Glomerular visceral epithelial cell (primary cell): ENCODE measurements around the gene ZNF311.

Source experiments
- DNase-seq: peaks from one replicate; pipeline ENCODE4 v3.0.0-alpha.2; 2016; ENCODE audit errors: extremely low spot score

The ZNF311 gene

DNA sequence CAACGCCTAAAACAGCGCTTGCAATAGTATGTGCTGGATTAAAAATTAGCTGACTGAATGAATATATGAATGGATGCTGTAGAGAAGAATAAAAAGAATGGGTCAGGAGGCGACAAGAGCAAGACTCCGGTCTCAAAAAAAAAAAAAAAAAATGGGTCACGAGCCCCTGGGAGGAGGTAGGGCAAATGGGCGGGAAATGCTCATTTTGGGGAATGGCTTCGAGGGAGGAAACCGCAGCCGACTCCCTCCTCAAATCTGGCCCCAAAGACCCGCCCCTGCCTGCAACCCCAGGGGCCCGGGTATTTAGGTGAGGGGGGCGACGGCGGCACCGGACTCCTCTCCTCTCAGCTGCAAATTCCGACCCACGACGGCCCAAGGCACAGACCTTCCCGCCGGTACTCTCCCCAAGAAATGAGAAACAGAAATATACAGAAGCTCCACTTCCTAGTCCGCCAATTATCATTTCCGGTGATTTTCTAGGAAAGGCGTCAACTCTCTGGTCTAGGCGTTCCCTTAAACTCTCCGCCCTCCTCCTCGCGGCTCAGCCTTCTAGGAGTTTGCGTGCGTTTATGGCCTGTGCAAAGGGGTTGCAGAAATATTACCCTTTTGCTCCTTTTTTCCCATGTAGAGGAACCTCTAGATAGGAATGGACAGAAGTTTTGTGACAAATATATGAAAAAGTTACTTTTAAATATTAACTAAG lies at the start of gene ZNF311:
Gene ZNF311, minus strand, starts transcription at position 133 of the 703 bp plus-strand sequence. CDS start 1,361 bp downstream, outside the sequence.
- DNase-seq: peak; percentile 79

DNA sequence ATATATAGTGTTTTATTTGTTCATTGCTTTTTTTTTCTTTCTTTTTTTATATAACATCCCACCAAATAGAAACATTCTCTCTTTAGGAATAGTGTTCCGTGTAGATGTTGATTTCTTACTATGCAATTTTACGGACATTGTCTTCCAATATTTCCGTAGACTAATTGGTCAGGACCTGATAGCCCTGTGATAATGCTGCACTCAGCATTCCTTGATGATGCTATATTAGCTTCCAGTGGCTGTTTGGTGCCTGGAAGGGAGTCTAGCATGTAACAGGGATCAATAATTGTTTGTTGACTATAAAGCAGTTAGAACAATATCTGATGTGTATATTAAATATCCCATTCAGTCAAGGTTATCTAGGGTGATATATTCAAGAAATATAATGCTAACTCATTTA lies 46.6 kb upstream of the ZNF311 start:
- DNase-seq: no peak

GRCh38 chr6:29045075-29045474 lies 40.0 kb upstream of the ZNF311 start, which contains the start of gene OR2W1:
Gene OR2W1 (minus strand): TSS chr6:29045175. CDS start chr6:29045175, 0 bp downstream.
- DNase-seq: no peak

GRCh38 chr6:29035951-29036350 lies 30.8 kb upstream of the ZNF311 start:
- no peak for DNase-seq

- no peak for DNase-seq
Observed at GRCh38 chr6:29028821-29029220, 23.7 kb upstream of the ZNF311 start.

DNA sequence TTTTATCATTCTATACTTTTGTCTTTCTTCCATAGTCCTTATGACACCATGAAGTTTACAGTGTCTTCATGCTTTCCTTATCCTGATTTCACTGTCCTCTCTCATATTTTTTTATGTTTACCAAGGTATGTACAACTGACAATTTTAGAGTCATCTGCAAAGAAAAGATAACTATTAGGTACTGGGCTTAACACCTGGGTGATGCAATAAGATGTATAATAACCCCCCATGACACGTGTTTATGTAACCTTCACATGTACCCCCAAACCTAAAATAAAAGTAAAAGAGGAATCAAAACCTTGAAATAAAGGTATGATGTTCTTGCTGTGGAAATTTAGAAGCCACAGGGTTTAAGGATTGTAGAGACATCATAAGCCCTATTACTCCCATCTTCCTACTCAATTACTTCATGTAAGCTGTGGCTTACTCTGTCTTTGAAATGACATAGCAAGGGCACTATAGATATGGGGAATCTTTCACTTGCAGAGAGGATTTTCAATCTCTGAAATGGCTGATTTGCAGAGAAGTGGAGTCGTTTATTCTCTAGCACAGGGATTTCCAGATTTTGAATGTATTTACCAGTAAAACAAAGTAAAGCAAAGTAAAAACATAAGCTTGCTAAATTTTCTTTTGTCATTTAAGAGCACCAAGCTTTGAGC lies 20.9 kb upstream of the ZNF311 start:
- no peak for DNase-seq

DNA sequence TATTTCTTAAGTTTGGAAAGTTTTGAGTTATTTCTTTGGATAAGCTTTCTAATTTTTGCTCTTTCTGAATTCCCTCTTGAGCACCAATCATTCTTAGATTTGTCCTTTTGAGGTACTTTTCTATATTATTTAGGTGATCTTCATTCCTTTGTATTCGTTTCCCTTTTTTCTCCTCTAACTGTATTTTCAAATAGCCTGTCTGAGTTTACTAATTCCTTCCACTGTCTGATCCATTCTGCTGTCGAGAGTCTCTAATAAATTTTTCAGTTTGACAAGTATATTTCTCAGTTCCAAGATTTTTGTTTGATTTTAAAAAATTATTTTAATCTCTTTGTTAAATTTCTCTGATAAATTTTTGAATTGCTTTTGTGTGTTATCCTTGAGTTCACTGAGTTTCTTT lies 16.3 kb upstream of the ZNF311 start:
- no peak for DNase-seq

DNA sequence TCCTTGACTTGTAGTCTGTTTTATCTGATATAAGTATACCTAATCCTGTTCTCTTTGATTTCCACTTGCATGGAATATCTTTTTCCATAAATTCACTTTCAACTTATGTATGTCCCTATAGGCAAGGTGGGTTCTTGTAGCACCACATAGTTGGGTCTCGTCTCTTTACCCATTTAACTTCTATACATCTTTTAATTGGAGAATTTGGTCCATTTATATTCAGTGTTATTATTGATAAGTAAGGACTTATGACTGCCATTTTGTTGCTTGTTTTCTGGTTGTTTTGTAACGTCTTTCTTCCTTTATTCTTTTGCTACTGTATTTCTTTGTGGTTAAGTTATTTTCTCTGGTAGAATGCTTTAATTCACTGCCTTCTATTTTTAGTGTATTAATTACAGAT lies 14.5 kb upstream of the ZNF311 start:
- DNase-seq: no peak

DNA sequence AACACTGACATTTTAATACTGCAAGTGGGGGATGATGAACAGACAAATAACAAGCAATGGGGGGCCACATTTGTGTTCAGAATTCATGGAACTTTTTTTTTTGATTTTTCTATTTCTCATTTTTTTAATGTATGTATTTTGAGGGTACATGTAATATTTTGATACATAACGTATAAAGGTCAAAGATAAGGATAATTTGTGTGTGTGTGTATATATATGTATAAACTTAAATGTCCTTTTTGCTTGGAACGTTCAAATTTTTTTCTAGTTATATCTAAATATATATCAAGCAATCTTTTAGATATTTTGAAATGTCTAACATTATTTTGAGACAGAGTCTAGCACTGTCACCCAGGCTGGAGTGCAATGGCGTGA lies 12.3 kb upstream of the ZNF311 start:
- DNase-seq: no peak

GRCh38 chr6:29016559-29017427 lies 11.7 kb upstream of the ZNF311 start:
- DNase-seq: peak; percentile 78

GRCh38 chr6:29014729-29015608 lies 9.9 kb upstream of the ZNF311 start:
- no peak for DNase-seq

DNA sequence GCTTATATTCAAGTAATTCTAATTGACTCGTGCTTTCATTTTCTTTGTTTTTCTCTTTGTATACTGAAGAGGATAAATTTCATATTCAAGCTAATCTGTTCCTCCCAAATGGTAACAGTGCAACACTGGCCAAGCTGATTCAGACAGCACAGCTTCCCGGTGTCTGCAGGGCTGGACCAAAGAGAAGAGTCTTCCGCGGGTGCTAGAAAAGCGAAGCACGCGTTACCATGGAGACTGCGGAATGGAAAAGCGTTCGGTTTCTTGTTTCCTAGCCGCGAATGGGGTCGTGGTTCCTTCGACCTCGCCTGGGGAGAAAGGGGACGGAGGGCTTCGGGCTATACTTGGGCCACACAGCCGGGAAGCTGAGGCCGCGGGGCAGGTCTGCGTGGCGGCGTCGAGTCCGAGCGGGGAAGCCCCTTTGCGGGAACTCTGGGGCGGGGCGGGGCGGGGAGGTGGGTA lies 6.2 kb upstream of the ZNF311 start:
- DNase-seq: peak; percentile 65

DNA sequence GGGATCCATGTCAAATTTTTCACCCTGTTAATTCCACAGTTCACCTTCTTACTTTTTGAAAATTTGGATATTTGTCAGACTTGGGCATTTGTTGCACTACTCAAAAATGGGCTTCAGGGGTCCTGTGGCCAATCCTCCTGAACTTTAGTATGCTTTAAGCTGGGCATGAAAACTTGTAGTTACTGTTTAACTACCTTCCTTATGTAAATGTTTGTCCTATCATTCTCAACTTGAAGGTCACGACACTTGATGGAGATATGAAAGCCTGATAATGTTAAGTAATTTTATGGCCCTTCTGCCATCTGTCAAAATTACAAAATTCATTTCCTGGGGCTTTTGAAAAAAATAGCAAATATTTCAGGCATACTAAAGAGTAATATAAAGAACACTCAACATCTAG lies 4.2 kb upstream of the ZNF311 start:
- DNase-seq: no peak

GRCh38 chr6:29008089-29008488 lies 3.0 kb upstream of the ZNF311 start:
- DNase-seq: no peak

- DNase-seq: no peak
Observed at GRCh38 chr6:28996844-28997510, 8.1 kb downstream of the ZNF311 start.

- no peak for DNase-seq
Observed at GRCh38 chr6:28995093-28995650, 9.9 kb downstream of the ZNF311 start.

- DNase-seq: no peak
Observed at GRCh38 chr6:28988536-28989311, 16.4 kb downstream of the ZNF311 start.

- peak; percentile 97 for DNase-seq
Observed at GRCh38 chr6:28985462-28986164, 19.5 kb downstream of the ZNF311 start.

DNA sequence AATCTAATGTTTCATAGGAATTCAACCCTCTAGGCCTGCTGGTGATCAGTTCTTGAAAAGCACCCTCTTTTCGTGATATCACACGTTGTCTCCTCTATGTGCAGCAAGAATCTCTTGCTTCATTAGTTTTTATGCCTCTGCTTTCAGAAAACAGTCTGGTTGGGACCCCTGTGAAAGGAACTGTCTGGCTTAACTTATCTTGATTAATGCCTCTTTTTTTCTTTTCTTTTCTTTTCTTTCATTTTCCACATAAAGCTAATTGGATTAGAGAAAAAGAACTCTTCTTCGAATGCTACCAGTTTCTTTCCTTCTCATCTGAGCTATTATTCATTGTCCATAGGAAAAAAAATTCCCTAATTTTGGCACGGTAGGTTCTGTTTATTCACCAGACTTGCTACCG lies 21.3 kb downstream of the ZNF311 start:
- no peak for DNase-seq
